HG03442 (cell line): Measurements from ENCODE around the gene ATP2C2.

Experiments
- ATAC-seq: cut with Tn5 transposase; IDR thresholded peaks from one replicate; pipeline ENCODE4 v1.9.1; 2021; ENCODE audit warnings: mild to moderate bottlenecking, moderate library complexity; ENCODE audit not compliant: unreplicated experiment

Gene ATP2C2

DNA sequence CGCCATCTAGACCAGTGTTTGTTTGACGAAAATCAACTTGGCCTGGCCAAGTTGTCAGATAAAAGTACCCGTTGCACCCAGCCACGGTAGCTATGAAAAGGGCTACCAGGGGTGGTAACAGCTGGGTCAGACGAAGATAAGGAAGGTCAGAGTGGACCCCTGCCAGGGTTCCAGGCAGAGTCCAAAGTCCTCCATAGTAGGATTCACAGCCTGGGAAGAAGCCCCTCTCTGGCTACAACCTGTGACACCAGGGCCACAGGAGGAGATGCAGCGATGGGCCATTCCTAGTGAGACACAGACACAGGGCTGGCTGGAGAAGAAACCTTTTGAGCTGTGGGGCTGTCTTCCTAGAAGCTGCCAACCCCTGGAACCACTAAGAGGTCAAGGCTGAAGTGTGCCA is 96.8 kb downstream of the ATP2C2 start:
- no peak for ATAC-seq

DNA sequence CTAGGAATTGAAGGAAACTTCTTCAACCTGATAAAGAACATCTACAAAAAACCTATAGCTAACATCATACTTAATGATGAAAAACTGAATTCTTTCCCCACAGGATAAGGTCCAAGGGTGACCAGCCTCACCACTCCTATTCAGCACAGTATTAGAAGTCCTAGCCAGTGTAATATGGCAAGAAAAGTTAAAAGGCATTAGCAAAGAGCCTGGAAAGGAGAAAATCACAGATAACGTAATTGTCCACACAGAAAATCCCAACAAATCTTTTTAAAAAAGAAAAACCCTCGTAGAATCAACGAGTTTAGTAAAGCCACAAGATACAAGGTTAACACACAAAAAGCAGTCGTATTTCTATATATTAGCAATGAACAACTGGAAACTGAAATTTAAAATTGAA is 98.4 kb downstream of the ATP2C2 start:
- ATAC-seq, result no peak

DNA sequence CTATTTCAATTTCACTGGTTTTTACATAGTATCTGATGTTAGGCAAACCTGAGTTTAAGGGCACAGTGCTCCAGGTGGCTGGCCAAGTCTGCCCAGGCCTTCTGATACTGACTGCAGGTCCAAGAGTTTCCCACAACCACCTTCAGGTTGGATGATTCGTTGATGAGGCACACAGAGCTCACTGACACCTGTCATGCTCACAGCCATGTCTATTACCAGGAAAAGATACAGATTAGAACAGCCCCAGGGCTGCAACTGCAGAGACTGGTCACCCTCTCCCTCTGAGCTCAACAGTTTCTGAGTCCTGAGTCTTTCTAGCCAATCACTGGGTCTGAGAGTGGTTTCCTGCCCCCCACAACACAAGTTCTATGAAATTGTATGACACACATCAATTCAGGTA is 98.9 kb downstream of the ATP2C2 start:
- no peak for ATAC-seq

DNA sequence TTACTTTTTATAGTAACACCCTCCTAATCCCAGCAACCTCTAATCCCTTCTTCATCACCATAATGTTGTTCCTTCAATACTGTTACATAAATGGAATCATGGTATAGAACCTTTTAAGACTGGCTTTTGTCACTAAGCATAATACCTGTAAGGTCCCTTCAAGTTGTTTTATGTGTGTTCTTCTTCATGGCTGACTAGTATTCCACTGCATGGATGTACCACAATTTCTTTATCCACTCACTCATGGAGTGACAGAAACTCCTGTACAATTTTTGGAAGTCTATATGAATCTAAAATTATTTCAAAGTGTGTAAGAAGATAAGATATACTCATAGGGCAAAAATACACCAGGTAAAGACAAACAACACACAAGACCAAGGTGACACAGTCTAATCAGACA is 99.4 kb downstream of the ATP2C2 start:
- ATAC-seq, result no peak

DNA sequence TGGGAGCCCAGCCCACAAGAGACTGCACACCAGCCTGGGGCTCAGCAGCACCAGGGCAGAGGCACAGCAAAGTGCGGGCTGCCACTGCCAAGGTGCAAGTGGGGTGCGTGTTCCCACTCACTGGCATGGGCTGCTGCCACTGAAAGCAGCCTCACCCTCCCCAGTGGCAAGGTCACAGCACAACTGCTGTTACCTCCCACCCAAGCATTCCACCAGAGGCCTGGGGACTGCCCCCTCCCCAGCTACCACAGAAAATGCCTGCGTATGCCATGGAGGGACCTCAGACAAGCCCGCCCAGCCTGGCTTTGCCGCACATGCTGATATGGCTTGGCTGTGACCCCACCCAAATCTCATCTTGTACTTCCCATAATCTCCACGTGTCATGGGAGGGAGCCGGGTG is 103.0 kb downstream of the ATP2C2 start:
- no peak for ATAC-seq

DNA sequence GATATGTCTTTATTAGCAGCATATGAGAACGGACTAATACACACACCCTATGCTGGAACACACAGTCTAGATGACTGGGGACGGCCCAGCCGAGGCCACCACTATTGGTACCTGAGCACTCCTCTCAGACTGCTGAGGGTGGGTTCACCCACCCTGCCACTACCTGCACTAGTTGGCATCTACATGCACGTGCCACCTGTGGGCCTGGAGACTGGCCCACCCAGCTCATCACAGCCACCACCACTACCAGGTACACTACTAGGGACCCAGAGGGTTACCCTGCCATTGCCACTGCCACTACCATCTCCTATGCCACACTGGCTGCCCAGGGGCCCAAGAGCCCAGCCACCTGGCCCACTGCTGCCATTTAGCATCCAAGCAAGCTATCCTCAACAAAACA is 103.6 kb downstream of the ATP2C2 start:
- ATAC-seq, result no peak

DNA sequence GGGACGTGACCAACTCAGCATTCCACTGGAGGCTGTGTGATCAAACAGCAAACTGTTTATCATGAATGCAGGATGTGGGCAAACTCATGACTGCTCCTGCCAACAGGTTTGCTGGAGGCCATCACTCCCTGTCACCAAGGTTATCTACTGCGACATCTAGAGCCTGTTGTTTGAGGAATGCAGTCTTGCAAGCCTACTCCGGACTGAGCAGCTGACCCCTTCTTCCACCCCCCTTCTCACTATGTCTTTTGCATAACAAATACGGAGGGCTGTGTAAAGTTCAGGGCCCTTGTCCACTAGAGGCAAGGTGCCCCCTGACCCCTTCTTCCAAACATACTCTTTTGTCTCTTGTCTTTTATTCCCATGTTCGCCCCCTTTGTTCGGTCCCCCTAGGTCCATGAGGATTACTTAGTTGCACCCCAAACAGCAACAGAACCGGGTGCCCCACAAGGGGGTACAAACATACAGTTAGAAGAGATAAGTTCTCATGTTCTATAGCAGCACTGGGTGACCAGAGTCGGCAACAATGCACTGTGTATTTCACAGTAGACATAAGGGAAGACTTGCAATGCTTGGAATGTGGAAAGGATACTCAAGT is 107.4 kb downstream of the ATP2C2 start:
- ATAC-seq, result no peak

DNA sequence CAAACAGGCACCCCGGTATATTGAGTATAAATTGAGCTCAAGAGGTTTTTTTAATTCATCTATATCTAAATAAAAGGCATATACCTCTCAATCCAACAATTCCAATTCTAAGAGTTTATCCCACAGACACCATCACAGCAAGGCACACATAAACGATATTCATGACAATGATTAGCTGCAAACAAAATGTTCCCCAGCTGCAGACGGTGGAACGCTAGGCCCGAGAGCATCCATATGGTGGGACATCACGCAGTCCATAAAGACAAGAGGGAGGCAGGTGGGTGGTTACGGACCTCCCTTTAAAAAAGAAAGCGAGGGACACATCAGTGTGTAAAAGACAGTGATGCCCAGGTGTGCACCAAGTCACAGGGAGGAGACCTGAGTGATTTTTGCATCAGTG is 108.1 kb downstream of the ATP2C2 start:
- no peak for ATAC-seq

DNA sequence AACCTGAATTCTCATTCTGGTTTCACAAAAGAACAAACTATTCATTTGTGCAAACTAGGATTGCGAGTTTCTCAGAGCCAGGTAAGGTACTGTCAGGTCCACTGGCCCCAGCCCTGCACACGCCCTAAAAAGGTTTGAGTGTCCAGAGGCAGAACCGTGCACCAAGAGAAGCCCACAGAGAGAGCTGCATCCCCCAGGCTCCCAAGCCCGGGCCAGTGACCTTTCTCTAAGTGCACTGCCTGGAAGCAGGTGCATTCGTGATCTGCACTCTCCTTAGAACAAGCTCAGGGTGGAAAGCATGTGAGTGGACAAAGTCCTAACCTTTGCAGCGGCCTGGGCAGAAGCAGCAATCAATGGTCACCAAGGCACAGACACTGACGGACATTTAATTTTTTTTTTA is 109.3 kb downstream of the ATP2C2 start:
- ATAC-seq, result no peak

DNA sequence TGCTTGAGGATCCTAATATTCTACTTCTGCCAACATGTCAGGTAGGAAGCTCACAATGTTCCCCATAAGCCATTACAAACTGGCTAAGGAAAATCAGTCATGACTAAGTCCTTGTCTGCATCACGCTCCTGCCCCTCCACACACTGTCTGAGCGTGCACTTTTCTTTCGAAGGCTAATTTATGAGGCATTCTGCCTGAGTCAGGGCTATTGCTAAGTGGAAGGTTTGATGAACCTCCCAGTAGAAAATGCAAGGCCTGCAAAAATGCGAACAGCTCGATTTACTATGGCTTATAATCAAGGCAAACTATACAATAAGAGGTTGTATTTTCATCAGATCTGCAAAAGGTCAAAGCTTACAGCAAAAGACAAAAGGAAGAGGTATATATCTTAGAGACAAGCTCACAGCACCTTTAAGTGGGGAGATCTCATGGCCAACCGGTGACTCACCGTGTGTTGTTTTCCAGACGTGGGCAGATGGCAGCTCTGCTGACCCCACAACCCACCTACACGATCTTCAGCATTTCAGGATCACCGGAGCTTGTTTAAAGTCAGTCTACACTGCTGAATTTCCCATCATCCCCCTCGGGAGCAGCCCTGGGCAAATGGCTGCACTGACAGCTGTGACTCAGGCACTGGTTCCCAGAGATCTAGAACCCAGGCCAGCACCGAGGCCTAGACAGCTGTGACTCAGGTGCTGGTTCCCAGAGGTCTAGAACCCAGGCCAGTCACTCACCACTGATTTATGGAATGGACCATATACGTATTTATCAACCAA is 110.0 kb downstream of the ATP2C2 start:
- no peak for ATAC-seq

DNA sequence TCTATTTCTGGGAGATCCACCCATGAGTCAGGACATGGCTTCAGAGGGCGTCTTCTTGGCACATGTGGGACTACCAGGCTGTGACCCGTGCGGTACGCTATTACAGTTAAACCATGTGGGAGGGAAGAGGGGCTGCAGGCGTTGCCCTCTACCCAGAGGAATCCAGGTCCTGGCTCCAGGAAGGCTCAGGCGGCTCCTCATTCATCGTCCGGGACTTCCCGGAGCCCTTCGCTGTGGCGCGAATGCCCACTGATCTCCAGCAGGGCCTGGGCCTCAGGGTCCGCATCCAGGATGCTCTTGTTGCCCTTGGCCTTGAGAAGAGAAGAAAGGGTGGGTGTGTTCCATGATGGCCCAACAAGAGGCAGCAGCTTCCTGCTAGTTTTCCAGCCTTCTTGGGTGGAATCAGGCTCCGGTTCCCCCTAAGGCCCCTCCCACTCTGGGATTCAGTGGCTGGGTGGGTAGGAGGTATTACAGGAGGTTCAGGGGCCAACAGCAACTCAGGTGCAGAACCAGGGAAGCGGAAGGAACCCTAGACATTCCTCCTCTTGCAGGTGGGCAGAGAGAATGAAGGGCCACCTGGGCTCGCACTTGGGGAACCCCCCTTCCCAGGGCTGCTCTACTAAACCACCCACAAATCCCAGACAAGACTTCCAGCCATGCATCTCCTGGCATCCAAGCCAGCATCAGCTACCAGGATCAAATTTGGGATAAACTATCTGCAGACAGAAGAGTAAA is 111.5 kb downstream of the ATP2C2 start:
- ATAC-seq, result no peak

DNA sequence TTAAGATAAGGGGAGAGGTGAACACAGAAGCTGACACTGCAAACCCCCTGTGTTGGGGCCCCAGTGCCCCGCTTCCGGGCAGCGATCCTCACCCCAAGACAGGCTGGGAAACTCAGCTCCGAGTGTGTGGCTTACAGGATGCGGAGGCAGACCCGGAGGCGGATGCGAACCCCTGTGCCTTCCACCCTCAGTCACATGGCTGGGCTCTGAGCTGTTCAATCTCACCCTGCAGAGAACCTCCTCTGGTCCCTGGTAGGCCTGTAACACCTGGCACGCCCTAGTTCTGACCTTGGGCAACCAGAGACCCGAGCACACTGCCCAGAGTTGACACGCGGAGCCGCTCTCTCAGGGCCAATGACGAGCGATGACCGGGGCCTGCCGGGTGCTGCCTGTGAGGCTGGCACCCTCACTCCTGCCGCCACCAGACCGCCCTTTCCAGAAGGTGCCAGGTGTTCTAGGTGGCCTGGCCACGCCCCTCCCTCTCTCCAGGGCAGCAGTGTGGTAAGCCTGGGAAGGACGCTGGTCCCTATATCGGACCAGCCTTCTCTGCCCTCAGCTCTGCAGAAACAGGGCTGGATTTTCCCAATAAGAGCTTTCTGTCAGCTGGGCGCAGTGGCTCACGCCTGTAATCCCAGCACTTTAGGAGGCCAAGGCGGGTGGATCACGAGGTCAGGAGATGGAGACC is 112.9 kb downstream of the ATP2C2 start:
- ATAC-seq, result no peak

DNA sequence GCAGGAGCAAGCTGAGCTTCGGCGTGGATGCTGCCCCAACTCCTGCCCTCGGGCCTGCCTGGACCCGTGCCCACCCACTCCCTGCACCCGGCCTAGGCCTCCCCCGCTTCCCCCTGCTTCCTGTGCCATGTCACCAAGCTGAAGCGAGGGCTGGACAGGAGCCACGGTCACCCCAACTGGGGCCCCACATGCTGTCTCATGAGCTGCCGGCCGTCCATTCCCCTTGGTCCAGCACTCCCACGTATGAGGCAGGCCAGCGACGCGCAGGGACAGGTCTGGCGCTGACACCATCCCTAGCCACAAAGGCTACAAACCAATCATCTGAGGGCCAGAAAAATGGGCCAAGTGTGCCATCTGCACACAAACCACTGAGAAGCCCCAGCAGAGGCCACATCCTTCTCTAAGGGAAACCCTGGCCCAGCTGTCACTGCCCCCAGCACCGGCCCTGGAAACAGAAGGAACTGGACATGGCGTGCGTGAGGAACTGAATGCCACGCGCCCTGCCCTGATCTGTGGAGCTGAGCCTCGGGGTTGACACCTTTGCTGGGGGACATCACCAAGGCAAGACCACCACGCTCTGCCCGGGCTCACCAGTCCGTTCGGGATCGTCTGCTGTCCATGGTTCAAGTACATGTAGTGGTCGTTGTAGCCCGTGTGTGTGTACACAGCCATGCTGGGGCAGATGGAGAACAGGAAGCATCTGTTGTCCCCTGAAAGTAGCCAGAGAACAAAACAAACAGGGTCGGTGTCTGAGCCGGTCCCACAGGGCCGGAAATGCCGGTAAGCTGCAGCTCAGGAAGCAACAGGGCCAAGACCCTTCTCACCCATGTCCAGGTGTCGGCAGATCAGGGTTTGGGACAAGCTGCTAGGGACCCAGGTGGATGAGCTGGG is 113.9 kb downstream of the ATP2C2 start:
- ATAC-seq, result no peak

DNA sequence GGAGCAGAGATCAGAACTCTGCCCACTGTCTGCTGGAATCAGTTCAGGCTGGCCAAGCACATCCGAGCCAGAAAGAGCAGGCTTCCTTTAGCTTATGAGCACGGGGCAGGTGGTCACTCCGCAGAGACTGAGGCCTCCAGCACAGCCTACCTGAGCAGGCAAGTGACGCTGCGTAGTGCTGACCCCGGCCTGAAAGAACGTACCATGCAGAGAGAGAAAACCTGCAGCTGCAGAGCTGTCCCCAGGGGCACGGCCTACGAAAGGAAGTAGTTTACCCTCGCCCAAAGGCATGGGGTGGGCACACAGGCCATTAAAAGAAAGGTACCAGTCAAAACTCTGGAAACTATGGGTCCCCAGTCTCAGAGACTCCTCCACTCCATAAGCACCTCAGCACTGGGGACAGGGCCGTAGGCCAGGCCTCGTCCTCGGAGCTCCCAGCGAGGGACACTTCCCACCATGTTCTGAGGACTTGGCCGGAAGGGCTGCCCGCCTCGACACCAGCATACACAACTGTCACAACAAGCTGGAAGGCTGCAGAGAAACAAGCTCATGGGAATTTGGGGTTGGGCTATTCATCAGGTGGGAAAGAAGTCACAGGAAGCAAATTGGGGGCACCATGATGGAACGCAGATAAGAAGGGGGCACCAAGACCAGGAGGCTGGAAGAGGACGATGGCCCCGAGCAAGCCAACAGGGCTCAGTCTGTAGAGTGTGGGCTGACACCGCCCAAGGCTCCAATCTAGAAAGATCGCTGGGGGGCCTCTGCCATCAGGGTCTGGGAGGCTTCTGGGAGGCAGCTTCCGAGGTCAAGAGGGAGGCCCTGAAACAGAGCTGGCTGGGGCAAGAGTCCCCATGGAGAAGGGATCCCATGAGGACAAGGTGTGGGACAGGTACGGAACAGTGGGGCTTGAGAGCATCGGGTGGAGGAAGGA is 114.9 kb downstream of the ATP2C2 start:
- ATAC-seq, result no peak

DNA sequence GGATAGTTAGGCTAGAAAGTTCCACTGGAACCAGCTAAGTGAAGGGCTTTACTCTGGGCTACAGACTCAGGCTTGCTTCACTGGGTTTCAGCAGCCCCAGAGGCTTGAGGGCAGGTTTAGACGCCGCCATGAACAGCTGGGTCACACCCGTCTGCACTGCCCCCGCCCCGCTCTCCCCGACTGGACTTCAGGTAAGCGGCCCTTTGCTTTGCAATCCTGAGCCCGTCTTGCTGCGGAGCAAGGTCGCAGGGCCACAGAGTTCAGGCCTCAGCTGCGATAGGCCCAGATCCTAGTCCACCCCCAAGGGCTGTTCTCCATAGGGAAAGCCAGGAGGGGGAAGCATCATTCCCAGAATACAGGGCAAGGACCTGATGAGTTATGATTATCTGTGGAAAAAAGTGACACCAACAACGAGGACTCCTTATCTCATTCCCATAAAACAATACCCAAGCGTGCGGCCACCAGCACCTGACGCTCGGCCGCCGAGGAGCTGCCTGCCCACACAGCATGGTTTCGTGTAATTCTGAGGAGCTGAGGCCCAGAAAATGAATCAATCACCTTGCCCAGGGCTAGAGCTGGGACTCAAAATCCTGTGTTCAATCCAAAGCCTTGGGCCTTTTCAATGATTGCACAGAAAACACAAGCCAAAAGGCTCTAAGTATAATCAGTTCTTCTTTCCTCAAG is 115.7 kb downstream of the ATP2C2 start:
- ATAC-seq, result no peak

DNA sequence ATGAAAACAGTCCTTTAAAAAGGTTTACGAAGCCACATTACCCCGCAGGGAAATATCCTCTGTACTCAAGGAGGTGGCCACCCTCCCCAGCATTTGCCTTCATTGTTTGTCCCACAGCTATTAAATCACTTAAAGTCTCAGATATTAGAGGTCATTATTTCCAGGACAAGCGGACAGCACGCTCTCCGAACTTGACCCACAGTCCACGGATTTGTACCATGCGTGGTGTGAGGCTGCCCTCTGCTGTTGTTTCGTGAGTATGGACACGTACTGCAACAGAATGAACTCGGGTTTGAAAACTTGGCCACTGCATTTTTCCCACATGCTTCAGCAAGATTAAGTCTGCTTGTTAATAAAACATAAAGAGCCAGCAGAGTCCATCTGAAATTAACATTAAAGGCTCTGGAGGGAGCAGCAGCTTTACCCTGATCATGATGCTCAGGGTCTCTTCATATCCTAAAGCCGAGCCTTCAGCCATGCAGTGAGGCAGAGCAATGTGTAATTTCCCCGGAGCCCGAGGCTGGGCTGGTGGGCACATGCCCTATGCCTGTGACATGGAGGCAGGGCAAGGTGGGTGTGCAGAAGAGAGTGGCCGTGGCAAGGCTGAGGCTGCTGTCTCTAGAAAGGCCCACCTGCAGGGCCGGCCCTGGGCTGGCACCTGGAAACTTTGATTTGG is 116.4 kb downstream of the ATP2C2 start:
- ATAC-seq, result no peak

DNA sequence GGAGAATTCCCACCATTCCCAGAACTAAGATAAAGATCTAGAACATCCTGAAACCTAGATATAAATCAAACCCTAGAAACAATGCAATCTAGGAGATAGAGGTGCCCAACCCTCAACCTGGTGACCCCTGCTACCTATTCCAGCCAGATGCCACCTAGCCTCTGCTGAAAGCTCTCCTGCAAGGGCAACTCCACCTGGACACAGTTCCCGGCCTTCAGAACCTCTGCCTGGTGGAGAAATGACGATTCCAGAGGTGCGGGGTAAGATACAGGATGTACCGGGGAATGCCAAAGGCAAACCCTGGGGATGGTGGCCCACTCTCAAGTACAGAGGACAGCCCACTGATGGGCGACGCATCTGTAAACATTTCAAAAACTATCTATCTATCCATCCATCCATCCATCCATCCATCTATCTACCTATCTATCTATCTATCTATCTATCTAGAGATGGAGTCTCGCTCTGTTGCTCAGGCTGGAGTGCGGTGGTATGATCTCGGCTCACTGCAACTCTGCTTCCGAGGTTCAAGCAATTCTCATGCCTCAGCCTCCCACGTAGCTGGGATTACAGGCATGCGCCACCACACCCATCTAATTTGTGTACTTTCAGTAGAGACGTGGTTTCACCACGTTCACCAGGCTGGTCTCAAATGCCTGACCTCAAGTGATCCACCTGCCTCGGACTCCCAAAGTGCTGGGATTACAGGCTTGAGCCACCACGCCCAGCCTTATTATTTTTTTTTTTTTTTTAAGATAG is 117.1 kb downstream of the ATP2C2 start:
- no peak for ATAC-seq

DNA sequence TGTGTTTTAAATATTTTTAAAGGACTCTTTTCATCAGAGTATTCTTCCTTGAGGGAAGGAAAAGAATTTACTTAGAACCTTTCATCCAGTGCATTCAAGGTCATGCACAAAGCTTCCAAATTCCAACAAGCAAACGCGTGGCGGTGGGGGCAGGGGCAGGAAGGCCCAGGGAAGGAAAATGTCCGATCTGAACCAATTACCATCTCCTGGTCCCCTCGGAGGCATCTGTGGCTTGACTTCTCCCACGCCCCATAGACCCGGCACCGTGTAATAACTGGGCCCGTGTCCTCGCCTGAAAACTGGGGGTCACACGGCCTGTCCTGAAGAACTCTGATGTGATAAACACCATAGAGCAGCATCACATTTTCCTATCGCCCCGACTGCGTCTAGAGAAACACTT is 117.8 kb downstream of the ATP2C2 start:
- no peak for ATAC-seq
